Raji (cell line): ENCODE data around the gene SLC25A39.

ENCODE experiments used
- POLR2A ChIP-seq: IDR thresholded peaks from 2 replicates; pipeline ENCODE4 v1.6.1; 2011; ENCODE audit warnings: low read depth, low read length, control low read depth; ENCODE audit not compliant: insufficient read depth

SLC25A39 gene

GRCh38 chr17:44344939-44345453 is 20.4 kb upstream of the SLC25A39 start, which contains the start of gene GRN:
Gene GRN, plus strand, starts transcription at chr17:44345302. Its CDS starts 3,863 bp downstream, at chr17:44349165.
- TF ChIP-seq POLR2A: peak; percentile 95

GRCh38 chr17:44343510-44344209 is 19.0 kb upstream of the SLC25A39 start:
- TF ChIP-seq POLR2A: no peak

GRCh38 chr17:44338702-44339101 is 14.1 kb upstream of the SLC25A39 start:
- no peak for TF ChIP-seq POLR2A

GRCh38 chr17:44335968-44336367 is 11.3 kb upstream of the SLC25A39 start:
- no peak for TF ChIP-seq POLR2A

- TF ChIP-seq POLR2A: no peak
Measured at GRCh38 chr17:44335564-44335963, 10.9 kb upstream of the SLC25A39 start.

- TF ChIP-seq POLR2A: 0 out of 2 replicates have a peak, but pooled peaks have one; percentile 14
Measured at GRCh38 chr17:44334727-44335126, 10.1 kb upstream of the SLC25A39 start.

GRCh38 chr17:44334315-44334714 is 9.7 kb upstream of the SLC25A39 start:
- no peak for TF ChIP-seq POLR2A

- no peak for TF ChIP-seq POLR2A
Measured at GRCh38 chr17:44333371-44333770, 8.7 kb upstream of the SLC25A39 start.

- TF ChIP-seq POLR2A: no peak
Measured at GRCh38 chr17:44331249-44331760, 6.7 kb upstream of the SLC25A39 start.

GRCh38 chr17:44327715-44328449 is 3.3 kb upstream of the SLC25A39 start:
- TF ChIP-seq POLR2A: no peak

GRCh38 chr17:44326861-44327444 is 2.3 kb upstream of the SLC25A39 start:
- TF ChIP-seq POLR2A: peak; percentile 61

GRCh38 chr17:44324092-44324570 is 492 bp downstream of the SLC25A39 start:
- TF ChIP-seq POLR2A: no peak

GRCh38 chr17:44323359-44324091 is 1.1 kb downstream of the SLC25A39 start:
- no peak for TF ChIP-seq POLR2A

GRCh38 chr17:44322236-44322895 is 2.3 kb downstream of the SLC25A39 start:
- no peak for TF ChIP-seq POLR2A
